Body of pancreas (tissue), 4 donors: ENCODE data around the gene USPL1.

Experiments used
- POLR2A ChIP-seq, 3 donors: fragments of 450-650 bp; IDR thresholded peaks; one replicate each; pipeline ENCODE4 v1.6.1; 2016; ENCODE audit warnings: antibody characterized with exemption in 3 of 3, mild to moderate bottlenecking in 2 of 3
- TF ChIP-seq, protein P1 (sequence below), 7 experiments: fragments of 450-650 bp in 4 of 7; fragments of 200-600 bp in 3 of 7; sonication (generic) in 3 of 7; IDR thresholded peaks; one replicate each; pipeline ENCODE4 v1.5.1; 2016 to 2019; ENCODE audit warnings: antibody characterized with exemption in 7 of 7

DNA sequence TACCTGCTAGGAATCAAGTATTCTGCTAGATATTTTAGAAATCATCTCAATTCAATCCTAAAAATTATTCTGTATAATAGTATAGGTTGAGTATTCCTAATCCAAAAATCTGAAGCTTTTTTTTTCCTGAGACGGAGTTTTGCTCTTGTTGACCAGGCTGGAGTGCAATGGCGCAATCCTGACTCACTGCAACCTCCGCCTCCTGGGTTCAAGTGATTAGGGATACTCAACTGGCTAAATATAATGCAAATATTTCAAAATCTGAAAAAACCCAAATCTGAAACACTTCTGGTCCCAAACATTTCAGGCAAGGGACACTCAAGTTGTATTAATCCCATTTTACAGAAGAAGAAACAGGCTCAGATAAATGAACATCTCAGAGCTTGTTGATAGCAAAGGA is 17.2 kb upstream of the USPL1 start:
- TF ChIP-seq, protein P1, sequence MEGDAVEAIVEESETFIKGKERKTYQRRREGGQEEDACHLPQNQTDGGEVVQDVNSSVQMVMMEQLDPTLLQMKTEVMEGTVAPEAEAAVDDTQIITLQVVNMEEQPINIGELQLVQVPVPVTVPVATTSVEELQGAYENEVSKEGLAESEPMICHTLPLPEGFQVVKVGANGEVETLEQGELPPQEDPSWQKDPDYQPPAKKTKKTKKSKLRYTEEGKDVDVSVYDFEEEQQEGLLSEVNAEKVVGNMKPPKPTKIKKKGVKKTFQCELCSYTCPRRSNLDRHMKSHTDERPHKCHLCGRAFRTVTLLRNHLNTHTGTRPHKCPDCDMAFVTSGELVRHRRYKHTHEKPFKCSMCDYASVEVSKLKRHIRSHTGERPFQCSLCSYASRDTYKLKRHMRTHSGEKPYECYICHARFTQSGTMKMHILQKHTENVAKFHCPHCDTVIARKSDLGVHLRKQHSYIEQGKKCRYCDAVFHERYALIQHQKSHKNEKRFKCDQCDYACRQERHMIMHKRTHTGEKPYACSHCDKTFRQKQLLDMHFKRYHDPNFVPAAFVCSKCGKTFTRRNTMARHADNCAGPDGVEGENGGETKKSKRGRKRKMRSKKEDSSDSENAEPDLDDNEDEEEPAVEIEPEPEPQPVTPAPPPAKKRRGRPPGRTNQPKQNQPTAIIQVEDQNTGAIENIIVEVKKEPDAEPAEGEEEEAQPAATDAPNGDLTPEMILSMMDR (IDR thresholded peaks at IDR 0.05), result no peak
- TF ChIP-seq POLR2A (IDR thresholded peaks at IDR 0.05), result no peak
